Skin of body (tissue), 2 donors: ENCODE results near the gene PHACTR1. TPM values are rescaled to one million over a fixed set of nuclear protein-coding genes. Genes with fewer than 3 reads are reported as not detected.

Source experiments
- DNase-seq: peaks from one replicate; lab custom pipeline; 2025; lab: John Stamatoyannopoulos, UW
- total RNA-seq: library from RNA; depleted of rRNA; stranded (reverse); fragments of >200 nt; gene quantifications from one replicate; pipeline ENCODE4 v1.2.3, GENCODE V29; 2014

The PHACTR1 gene
- total RNA-seq, 1 donor from 2014 or later = 12.7 TPM

- DNase-seq = no peak
These were observed 352.1 kb downstream of the PHACTR1 start for GRCh38 chr6:13068586-13069210.

GRCh38 chr6:13071550-13072345 lies 355.2 kb downstream of the PHACTR1 start:
- peak; percentile 68 for DNase-seq

DNA sequence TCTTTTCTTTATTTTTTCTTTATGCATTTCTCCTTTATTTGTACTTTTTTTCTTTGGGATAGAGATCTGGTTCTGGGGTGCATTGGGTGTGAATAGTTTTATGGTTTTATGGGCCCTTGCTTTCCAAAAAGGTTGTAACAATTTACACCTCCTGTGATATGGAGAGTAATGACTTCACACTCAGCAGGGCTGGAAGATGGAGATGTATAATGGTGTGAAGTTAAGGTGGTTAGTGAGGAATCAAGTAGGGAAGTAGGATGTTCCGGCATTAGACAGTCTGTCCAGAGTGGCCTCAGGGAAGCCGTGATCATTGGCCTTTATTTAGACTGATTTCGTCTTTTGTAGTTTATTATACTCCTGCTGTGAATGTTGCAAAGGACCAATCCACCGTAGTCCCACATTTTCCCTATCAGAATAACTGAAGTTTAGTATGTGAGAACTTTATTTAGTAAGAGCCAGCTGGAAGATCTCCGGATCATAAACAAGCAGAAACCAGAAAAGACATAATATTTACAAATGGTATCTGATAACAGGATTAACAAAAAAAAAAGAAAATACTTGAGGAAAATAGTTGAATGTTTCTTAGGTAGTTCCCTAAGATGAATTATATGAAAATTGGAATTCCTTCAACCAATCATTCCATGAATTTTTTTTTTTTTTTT lies 356.2 kb downstream of the PHACTR1 start:
- no peak for DNase-seq

DNA sequence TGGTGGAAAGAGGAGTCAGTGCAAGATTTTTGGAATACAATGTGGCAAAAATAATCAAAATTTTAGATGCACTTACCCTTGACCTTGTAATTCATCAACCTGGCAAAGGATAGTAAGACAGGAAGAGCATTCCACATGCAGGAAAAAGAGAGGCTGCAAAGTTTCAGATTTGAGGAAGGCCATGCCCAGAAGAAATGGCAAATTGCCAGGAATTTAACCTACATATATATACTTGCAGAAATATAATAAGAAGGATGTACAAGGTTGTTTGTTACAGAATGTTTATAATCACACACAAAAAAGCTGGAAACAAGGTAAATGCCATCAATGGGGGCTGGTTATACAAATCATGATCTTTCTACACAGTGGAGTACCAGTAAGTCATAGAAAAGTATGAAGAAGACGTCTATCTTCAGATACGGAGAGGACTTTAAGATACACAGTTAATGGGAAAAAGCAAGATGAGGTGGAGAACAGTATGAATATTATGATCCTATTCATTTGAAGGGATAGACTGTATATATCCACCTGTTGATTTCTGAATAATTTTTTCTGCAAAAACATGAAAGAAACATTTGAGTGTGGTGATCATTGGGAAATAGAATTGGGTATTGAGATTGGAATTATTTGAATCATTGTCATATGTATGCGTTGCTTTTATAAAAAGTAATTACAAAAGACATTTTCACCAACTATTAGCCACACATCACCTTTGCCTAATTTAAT lies 358.0 kb downstream of the PHACTR1 start:
- no peak for DNase-seq

GRCh38 chr6:13075141-13075845 lies 358.7 kb downstream of the PHACTR1 start:
- no peak for DNase-seq

- DNase-seq = no peak
These were observed 360.0 kb downstream of the PHACTR1 start for GRCh38 chr6:13076575-13076974.

DNA sequence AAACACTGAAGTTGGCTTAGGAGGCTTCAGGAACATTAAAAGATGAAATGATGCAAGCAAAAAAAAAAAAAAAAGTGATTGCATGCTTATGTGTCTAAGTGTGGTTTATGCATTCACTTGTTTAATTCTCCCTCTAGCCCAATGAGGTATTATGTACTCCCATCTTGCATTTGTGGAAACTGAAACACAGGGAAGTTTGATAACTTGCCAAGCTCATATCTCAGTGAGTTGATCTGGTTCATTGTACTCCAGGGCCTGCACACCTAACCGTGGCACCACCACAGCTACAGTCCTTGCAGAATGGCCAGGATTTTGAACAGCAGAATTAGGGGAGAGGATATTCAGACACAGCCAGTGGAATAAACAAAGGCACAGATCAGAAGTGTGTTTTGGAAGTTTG lies 360.6 kb downstream of the PHACTR1 start:
- DNase-seq = no peak

- DNase-seq = no peak
These were observed 362.6 kb downstream of the PHACTR1 start for GRCh38 chr6:13079096-13079723.

DNA sequence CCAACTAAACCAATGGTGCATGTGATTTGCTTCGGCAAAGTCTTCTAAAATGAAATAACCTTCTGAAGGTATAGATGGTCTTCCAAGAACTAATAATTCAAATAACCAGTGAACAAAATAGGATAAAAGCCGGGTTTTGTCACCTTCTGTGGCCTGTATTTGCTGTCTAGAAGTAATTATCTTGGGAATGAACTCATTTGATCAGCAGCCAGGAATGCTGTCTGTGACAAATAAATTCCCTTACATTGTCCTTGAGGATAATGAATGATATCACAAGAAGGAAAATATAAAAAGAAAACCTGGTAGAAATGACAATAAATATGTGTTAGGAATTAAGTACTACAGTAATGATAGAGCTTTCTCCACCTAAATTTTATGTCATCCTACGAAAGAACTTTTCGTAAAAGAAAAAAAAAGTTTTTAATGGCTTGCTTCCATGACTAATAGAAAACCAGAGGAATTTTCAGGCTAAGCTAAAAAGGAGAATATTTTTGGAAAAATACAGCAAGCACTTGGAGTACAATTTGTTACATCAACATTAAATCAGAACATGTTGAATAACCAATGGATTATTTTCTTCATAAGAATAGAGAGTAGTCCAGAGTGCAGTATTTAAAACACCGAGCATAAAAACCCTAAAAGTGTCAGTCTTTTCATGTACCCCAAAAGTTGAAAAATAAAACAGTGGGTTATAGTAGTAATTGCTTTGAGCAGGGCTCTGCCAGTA lies 364.1 kb downstream of the PHACTR1 start:
- DNase-seq = no peak

DNA sequence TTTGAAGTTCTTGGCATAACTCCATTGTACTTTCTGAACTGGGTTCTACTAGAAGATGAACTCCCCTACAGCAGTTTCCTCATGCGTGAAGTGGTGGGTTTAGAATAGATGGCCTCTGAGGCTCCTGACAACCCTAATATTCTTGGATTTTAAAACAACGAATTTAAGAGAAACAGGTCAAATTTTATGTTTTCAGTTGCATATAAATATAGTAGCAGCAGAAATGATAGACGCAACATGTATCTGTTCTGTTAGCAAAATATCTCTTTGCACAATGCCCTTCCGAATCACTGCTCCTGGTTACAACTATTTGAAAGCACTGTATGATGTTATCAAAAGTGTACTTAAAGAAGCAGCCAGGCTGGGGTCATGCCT lies 364.6 kb downstream of the PHACTR1 start:
- DNase-seq = no peak

DNA sequence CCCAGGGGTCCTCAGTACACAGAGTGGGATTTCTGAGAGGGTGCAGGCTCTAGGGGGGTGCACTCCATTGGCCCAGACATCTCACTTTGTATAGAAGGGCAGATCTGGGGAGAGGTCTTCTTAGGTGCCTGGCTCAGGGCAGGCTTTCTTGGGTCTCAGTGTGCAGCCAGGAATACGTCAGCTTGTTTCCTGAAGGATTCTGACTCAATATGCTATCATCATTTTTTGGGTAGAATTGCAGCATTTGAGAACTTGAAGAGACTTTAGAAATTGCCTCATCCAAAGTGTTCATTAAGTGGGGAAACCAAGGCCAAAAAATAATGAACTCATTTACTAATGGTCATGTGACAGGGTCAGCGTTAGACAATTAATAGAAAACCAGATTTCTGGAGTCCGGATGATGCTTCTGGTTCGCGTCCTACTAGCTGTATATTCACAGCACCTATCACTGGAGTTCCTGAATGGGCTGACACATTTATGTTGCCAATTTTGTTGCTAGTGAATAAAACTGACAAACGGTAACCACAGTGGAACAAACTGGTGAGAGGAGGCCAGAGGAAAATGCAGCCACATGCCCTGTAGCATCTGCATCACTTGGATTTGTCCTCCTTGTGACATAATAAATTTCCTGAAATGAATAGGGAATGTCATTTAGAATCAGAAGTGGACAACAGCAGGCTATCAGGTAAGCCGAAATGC lies 372.9 kb downstream of the PHACTR1 start:
- no peak for DNase-seq

DNA sequence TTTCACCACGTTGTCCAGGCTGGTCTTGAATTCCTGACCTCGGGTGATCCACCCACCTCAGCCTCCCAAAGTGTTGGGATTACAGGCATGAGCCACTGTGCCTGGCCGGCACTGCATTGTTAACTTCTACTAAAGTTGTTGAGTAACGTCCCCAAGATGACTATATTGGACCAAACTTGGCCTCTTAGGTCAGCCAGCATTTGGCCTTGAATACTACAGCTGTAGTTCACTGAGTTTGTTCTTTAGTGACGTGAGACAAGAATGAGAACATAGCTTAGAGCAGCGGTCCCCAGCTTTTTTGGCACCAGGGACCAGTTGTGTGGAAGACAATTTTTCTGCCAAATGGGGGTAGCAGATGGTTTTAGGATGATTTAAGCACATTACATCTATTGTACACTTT lies 374.6 kb downstream of the PHACTR1 start:
- DNase-seq = no peak

- DNase-seq = no peak
These were observed 378.3 kb downstream of the PHACTR1 start for GRCh38 chr6:13094781-13095425.

DNA sequence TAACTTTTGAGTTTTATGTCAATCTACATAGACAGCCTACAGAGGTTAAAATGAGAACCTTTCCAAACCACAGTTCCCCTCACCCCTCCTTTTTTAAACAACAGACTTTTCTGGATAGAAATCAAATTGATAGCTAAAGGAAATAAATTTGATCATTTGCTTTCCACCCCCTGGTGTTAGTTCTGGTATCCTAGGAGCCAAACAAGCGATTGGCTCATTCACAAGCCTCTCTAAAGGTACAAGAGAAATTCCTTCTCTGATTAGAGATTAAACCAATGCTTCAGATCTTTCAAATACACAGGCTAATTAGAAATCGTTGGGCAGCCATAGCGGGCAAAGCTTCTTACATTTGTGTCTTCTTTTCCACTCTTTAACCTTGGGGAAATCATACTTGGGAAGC lies 379.5 kb downstream of the PHACTR1 start:
- DNase-seq = no peak

DNA sequence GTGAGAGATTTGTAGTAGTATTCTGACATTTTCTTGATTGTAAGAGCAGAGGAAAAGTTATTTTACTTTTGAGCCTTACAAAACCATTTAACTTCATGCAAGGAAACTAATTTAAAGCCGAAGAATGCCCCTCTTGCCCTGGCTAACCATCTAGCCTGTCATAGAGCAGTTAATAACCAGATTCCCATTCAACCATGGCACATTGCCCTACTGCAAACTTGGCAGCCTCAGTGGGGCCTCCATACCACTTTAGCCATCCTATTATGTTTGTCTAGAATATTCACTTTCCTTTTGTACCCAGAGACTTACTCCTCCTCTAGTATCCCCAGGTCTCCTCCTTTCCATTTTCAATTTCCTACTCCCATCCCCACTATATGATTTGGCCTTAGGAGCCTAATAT lies 380.9 kb downstream of the PHACTR1 start:
- DNase-seq = no peak

DNA sequence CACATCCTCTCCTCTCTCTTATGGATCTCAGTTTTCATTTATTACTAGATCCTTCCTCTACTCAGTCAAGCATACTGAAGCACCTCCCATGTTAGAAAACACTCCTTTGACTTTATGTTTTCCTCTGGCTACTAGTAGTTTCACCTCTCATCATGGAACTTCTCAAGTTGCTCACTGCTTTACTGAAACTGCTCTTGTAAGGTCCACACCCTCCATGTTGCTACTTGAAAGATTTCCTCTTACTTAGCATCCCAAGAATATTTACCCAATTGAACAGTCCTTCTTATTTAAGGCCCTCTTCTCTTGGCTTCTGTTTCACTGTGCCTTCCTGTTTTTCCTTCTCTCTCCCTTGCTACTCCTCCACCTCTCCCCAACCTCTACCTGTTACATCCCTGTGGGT lies 381.4 kb downstream of the PHACTR1 start:
- DNase-seq = no peak

- DNase-seq = no peak
These were observed 382.4 kb downstream of the PHACTR1 start for GRCh38 chr6:13098793-13099570.

DNA sequence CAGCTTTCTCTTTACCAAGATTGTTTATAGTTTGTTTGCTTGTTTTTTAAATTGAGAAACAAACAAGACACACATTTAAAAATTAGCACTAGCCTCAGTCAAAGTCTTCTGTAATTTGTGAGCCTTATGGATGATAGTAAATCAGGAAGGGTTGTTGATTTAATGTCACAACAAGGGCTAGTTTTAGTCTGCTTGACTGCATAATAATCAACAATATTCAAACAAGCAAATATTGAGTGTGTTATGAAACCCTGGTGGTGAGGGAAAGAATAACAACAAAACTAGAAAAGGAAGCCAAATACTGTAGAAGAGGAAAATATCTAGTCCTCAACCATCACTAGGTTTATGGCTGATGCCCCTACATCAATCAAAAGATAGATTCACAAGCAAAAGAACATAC lies 383.2 kb downstream of the PHACTR1 start:
- DNase-seq = no peak
